ENCODE data around the gene SPAG4.

- TF ChIP-seq CTCF (IDR thresholded peaks at IDR 0.05; ENCODE audit: insufficient read depth, low read depth, low read length) (no peak), EZH2 (IDR thresholded peaks at IDR 0.05; ENCODE audit: insufficient read depth, low read length) (no peak)
These were observed 28.7 kb upstream of the SPAG4 start for GRCh38 chr20:35586751-35587425.

Data from astrocyte (in vitro differentiated cells and primary cell).